ENCODE data around the gene U2AF1L4.

DNA sequence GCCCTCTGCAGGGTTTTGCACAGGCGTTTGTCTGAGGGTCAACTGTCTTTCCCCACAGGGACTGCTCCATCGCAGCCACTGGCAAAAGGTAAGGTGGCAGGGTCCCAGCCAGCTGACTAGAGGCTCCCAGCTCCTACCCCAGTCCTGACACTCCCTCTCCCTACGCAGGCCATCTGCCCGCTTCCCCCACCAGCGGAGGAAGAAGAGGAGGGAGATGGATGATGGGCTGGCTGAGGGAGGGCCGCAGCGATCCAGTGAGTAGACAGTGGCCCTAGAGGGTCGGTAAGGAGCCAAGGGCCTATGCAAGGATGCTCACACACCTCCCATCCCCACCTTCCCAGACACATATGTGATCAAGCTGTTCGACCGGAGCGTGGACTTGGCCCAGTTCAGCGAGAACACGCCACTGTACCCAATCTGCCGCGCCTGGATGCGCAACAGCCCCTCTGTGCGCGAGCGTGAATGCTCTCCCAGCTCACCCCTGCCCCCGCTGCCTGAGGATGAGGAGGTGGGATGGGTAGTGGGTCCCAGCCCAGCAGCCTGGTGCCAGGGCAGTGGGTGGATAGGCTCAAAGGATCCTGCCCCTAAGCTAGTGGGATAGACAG is 7.6 kb upstream of the U2AF1L4 start:
- TF ChIP-seq, protein P1, sequence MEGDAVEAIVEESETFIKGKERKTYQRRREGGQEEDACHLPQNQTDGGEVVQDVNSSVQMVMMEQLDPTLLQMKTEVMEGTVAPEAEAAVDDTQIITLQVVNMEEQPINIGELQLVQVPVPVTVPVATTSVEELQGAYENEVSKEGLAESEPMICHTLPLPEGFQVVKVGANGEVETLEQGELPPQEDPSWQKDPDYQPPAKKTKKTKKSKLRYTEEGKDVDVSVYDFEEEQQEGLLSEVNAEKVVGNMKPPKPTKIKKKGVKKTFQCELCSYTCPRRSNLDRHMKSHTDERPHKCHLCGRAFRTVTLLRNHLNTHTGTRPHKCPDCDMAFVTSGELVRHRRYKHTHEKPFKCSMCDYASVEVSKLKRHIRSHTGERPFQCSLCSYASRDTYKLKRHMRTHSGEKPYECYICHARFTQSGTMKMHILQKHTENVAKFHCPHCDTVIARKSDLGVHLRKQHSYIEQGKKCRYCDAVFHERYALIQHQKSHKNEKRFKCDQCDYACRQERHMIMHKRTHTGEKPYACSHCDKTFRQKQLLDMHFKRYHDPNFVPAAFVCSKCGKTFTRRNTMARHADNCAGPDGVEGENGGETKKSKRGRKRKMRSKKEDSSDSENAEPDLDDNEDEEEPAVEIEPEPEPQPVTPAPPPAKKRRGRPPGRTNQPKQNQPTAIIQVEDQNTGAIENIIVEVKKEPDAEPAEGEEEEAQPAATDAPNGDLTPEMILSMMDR (conservative IDR thresholded peaks at IDR 0.05), result no peak
- no peak for TF ChIP-seq ZFX (IDR thresholded peaks at IDR 0.05)

Measured in C4-2B (cell line).